PC-9 (cell line): ENCODE results near the gene PSMD11. TPM values are rescaled to one million over a fixed set of nuclear protein-coding genes. Genes with fewer than 3 reads are reported as not detected.
"Not testable (repeated sequence)": the region's sequence is repeated elsewhere in the genome, so short reads cannot be mapped to it uniquely, and the experiment has no call there.

ENCODE experiments used
- BruUV-seq: library from RNA; stranded (reverse); fragments of 400-500 nt; replicated peaks from 2 replicates; lab custom pipeline; 2021; lab: Mats Ljungman, UMichigan
- CTCF ChIA-PET: fragments of 300-600 bp; sonication (Branson Sonifier 250); formaldehyde crosslinking; loops from one replicate; lab custom pipeline; 2022; ENCODE audit warnings: antibody characterized with exemption; lab: Charles Lee
- POLR2A ChIA-PET: fragments of 300-600 bp; sonication (Branson Sonifier 250); formaldehyde crosslinking; loops from one replicate; lab custom pipeline; 2022; ENCODE audit warnings: antibody characterized with exemption; ENCODE audit not compliant: unreplicated experiment; lab: Charles Lee
- DNase-seq, 2 experiments: peaks; one replicate each; pipeline versions ENCODE4 v3.0.0 to v3.0.0-alpha.2; 2015 to 2022; ENCODE audit warnings: mixed read lengths in 1 of 2
- H2AFZ ChIP-seq: fragments of 200-600 bp; sonication (generic); 2 replicates; pipeline ENCODE4 v1.8.1; 2017; ENCODE audit warnings: antibody characterized with exemption
- H3F3A ChIP-seq: fragments of 200-600 bp; sonication (generic); 2 replicates; pipeline ENCODE4 v1.8.1; 2017; ENCODE audit warnings: antibody characterized with exemption, mild to moderate bottlenecking, low read depth; ENCODE audit not compliant: insufficient read depth
- H3K27ac ChIP-seq: fragments of 200-600 bp; sonication (generic); 2 replicates; pipeline ENCODE4 v1.6.1; 2016; ENCODE audit warnings: mixed run types
- H3K27me3 ChIP-seq: fragments of 200-600 bp; sonication (generic); 2 replicates; pipeline ENCODE4 v1.6.1; 2016; ENCODE audit warnings: low read depth, mixed run types; ENCODE audit not compliant: insufficient read depth
- H3K36me3 ChIP-seq: fragments of 200-600 bp; sonication (generic); 2 replicates; pipeline ENCODE4 v1.6.1; 2016; ENCODE audit warnings: low read depth, mixed run types
- H3K4me1 ChIP-seq: fragments of 200-600 bp; sonication (generic); replicated peaks from 2 replicates; pipeline ENCODE4 v1.6.1; 2016; ENCODE audit warnings: mixed run types; ENCODE audit not compliant: insufficient read depth
- H3K4me2 ChIP-seq: fragments of 200-600 bp; sonication (generic); 2 replicates; pipeline ENCODE4 v1.6.1; 2017; ENCODE audit warnings: mixed run types
- H3K4me3 ChIP-seq: fragments of 200-600 bp; sonication (generic); 2 replicates; pipeline ENCODE4 v1.6.1; 2016; ENCODE audit warnings: mixed run types
- H3K79me2 ChIP-seq: fragments of 200-600 bp; sonication (generic); 2 replicates; pipeline ENCODE4 v1.6.1; 2017; ENCODE audit warnings: low read depth, mixed run types
- H3K9me2 ChIP-seq: fragments of 200-600 bp; sonication (generic); 2 replicates; pipeline ENCODE4 v1.8.1; 2017; ENCODE audit warnings: mild to moderate bottlenecking; ENCODE audit not compliant: insufficient read depth
- H3K9me3 ChIP-seq: fragments of 200-600 bp; sonication (generic); 2 replicates; pipeline ENCODE4 v1.8.1; 2016; ENCODE audit warnings: low read depth; ENCODE audit not compliant: insufficient read depth
- H4K20me1 ChIP-seq: fragments of 200-600 bp; sonication (generic); 2 replicates; pipeline ENCODE4 v1.8.1; 2017; ENCODE audit not compliant: insufficient read depth
- EZH2 ChIP-seq: fragments of 200-600 bp; sonication (generic); IDR thresholded peaks from 2 replicates; pipeline ENCODE4 v1.8.0; 2017; ENCODE audit warnings: antibody characterized with exemption, low read depth
- intact Hi-C: fragments of 100-400 bp; cut with micrococcal nuclease; formaldehyde crosslinking; loops from one replicate; pipeline ENCODE4 v1.10.0; 2022; ENCODE audit not compliant: unreplicated experiment
- total RNA-seq: library from RNA; stranded (reverse); gene quantifications from 2 replicates; pipeline ENCODE4 v1.2.3, GENCODE V29; 2021
- TF ChIP-seq, protein P1 (sequence below): fragments of 200-600 bp; sonication (generic); conservative IDR thresholded peaks from 2 replicates; pipeline ENCODE4 v1.6.1; 2017; ENCODE audit warnings: mixed run types, antibody characterized with exemption, mild to moderate bottlenecking, moderate library complexity

PSMD11 gene
- total RNA-seq, 1 experiment from 2014 or later: 149 TPM

DNA sequence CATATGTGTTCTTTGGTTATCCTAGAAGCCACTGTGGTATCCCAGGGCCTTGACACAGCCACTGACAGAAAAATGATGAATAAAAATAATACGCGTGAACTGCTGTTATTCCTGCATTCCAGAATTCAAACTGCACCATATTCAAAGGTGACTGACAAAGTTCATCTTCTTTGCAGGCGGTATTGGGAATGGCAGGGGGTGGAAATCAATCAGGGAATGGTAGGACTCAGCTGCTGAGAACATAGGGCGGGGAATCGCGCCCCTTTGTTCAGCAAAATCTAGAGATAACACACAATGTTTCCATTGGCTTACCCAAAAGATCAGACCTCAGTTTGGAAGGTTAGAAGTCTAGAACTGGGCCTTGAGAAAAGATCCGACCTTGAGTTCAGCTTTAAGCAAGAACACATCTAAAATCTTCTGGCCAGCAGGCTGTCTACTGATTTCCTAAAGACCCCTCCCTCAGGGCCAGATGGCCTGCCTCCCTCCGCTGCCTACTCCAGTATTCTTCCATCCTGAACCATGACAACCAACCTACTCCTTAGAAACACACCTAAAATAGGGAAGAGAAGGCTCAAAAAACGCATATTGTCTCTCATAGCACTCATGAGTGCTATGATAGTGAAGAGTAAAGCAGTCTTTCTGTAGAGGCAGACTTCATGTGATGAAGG lies 76.6 kb downstream of the PSMD11 start:
- Histone ChIP-seq H3K4me3 (no peak overlapping the region), H3K36me3 (no peaks in the 10 kb centered on the region), H3K9me3 (no peaks in the 10 kb centered on the region), H3K4me1 (0 out of 2 replicates have a peak, but pooled peaks cover 4% of the 10 kb centered on the region), H4K20me1 (no peaks in the 10 kb centered on the region; the same call in 1 of the 2 replicates), H3K9me2 (no peaks in the 10 kb centered on the region), H3F3A (no peaks in the 10 kb centered on the region), H3K27me3 (no peaks in the 10 kb centered on the region), H3K79me2 (no peaks in the 10 kb centered on the region), H3K27ac (no peak overlapping the region), H2AFZ (no peak overlapping the region), H3K4me2 (no peak overlapping the region)
- ChIA-PET POLR2A (no interaction called here), CTCF (no interaction called here)
- BruUV-seq: no TSS peak
- DNase-seq: no peak
- intact Hi-C loops: no loop called here
- TF ChIP-seq EZH2: no peak
- TF ChIP-seq, protein P1, sequence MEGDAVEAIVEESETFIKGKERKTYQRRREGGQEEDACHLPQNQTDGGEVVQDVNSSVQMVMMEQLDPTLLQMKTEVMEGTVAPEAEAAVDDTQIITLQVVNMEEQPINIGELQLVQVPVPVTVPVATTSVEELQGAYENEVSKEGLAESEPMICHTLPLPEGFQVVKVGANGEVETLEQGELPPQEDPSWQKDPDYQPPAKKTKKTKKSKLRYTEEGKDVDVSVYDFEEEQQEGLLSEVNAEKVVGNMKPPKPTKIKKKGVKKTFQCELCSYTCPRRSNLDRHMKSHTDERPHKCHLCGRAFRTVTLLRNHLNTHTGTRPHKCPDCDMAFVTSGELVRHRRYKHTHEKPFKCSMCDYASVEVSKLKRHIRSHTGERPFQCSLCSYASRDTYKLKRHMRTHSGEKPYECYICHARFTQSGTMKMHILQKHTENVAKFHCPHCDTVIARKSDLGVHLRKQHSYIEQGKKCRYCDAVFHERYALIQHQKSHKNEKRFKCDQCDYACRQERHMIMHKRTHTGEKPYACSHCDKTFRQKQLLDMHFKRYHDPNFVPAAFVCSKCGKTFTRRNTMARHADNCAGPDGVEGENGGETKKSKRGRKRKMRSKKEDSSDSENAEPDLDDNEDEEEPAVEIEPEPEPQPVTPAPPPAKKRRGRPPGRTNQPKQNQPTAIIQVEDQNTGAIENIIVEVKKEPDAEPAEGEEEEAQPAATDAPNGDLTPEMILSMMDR: no peak

DNA sequence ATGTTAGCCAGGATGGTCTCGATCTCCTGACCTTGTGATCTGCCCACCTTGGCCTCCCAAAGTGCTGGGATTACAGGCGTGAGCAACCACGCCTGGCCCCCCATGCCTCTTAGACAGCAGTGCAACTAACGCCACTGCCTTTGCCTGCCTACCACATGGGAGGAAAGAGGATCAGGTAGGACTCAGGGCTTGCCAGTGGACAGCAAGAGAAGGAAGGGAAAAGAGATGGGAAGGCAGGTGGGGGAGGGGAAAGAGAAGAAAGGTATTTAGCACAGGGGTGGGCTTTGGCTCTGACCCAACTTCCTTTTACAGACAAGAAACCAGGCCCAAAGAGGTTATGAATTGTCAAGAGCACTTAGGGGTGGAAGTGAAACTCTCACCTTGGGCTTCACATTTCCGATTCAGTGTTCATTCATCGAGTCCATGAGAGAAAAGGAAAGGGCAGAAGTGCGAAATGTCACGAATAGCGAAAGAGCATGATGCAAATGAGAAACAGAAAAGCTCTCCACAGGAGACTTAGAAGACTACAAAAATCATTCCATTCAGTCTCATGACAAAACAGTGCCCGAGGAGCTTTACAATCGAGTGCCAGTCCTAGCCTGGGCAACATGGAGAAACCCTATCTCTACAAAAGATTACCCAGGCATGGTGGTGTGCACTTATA lies 78.8 kb downstream of the PSMD11 start:
- ChIA-PET CTCF (no interaction called here), POLR2A (no interaction called here)
- no peaks in the 10 kb centered on the region for H3K27me3 ChIP-seq
- BruUV-seq: no TSS peak
- no peak for TF ChIP-seq EZH2
- TF ChIP-seq, protein P1: no peak
- DNase-seq: no peak
- no peaks in the 10 kb centered on the region for H3K9me2 ChIP-seq
- no peaks in the 10 kb centered on the region; the same call in 1 of the 2 replicates for H4K20me1 ChIP-seq
- H2AFZ ChIP-seq: no peak overlapping the region
- no peak overlapping the region for H3K4me3 ChIP-seq
- no peaks in the 10 kb centered on the region for H3F3A ChIP-seq
- intact Hi-C loops: no loop called here
- no peak overlapping the region for H3K4me2 ChIP-seq
- no peaks in the 10 kb centered on the region for H3K9me3 ChIP-seq
- 0 out of 2 replicates have a peak, but pooled peaks cover 4% of the 10 kb centered on the region for H3K4me1 ChIP-seq
- H3K27ac ChIP-seq: no peak overlapping the region
- H3K36me3 ChIP-seq: no peaks in the 10 kb centered on the region
- H3K79me2 ChIP-seq: no peaks in the 10 kb centered on the region

DNA sequence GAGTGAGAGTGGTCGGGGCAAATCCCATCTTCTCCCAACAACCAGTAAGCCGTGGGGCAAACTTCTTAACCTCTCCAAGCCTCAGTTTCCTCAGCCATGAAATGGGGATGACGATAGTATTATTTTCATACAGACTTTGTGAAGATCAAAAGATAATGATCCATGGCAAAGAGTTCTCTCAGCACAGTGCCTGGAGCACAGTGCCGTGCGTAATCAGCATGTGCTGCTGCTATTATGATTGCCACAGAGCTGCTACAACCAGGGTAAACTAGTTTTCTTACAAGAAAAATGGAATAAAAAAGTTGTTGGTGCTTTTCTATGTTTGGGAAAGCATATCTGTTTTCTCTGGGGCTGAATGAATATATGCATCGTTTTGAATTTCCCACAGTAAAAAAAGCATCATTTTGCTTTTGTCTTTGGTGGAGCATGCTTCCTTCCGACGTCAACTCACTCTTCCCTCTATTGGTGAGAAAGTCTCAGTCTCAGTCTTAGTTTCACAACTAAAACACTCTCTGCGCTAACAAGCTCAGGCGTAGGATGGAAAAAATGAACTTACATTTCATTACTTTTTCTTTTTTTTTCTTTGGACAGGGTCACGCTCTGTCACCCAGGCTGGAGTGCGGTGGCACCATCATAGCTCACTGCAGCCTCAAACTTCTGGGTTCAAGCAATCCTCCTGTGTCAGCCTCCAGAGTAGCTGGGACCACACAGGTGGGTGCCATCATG lies 79.7 kb downstream of the PSMD11 start:
- Histone ChIP-seq H3K27ac (no peak overlapping the region), H4K20me1 (no peaks in the 10 kb centered on the region; the same call in 1 of the 2 replicates), H3K4me2 (no peak overlapping the region), H2AFZ (no peak overlapping the region), H3K4me3 (no peak overlapping the region), H3K4me1 (0 out of 2 replicates have a peak, but pooled peaks cover 4% of the 10 kb centered on the region), H3F3A (no peaks in the 10 kb centered on the region), H3K27me3 (no peaks in the 10 kb centered on the region), H3K79me2 (no peaks in the 10 kb centered on the region), H3K9me3 (no peaks in the 10 kb centered on the region), H3K36me3 (no peaks in the 10 kb centered on the region), H3K9me2 (no peaks in the 10 kb centered on the region)
- intact Hi-C loops: no loop called here
- no peak for DNase-seq
- BruUV-seq: no TSS peak
- CTCF ChIA-PET: no interaction called here
- POLR2A ChIA-PET: no interaction called here
- no peak for TF ChIP-seq EZH2
- TF ChIP-seq, protein P1: no peak

DNA sequence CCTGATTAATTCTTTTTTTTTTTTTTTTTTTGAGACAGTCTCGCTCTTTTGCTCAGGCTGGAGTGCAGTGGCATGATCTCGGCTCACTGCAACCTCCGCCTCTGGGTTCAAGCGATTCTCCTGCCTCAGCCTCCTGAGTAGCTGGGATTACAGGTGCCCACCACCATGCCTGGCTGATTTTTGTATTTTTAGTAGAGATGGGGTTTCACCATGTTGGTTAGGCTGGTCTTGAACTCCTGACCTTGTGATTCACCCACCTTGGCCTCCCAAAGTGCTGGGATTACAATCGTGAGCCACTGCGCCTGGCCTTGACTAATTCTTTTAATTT lies 80.2 kb downstream of the PSMD11 start:
- H3K9me3 ChIP-seq, CTCF ChIA-PET, BruUV-seq, H2AFZ ChIP-seq, H3K27ac ChIP-seq, H3K27me3 ChIP-seq, H3F3A ChIP-seq, H3K4me3 ChIP-seq, H3K4me2 ChIP-seq, H3K36me3 ChIP-seq, H3K4me1 ChIP-seq, POLR2A ChIA-PET, intact Hi-C loops, H3K9me2 ChIP-seq, DNase-seq, H3K79me2 ChIP-seq, H4K20me1 ChIP-seq: not testable (repeated sequence)
